22Rv1 (cell line): Measurements from ENCODE around the gene PRCC.

Experiments used
- H3K27ac ChIP-seq: fragments of 450-650 bp; 2 replicates; pipeline ENCODE4 v1.5.1; 2017
- ZFX ChIP-seq: fragments of 450-650 bp; IDR thresholded peaks from 2 replicates; pipeline ENCODE4 v1.6.1; 2017; ENCODE audit warnings: antibody characterized with exemption, borderline replicate concordance
- TF ChIP-seq, protein P1 (sequence below): fragments of 450-650 bp; IDR thresholded peaks from 2 replicates; pipeline ENCODE4 v1.5.1; 2017; ENCODE audit warnings: mild to moderate bottlenecking

PRCC gene

DNA sequence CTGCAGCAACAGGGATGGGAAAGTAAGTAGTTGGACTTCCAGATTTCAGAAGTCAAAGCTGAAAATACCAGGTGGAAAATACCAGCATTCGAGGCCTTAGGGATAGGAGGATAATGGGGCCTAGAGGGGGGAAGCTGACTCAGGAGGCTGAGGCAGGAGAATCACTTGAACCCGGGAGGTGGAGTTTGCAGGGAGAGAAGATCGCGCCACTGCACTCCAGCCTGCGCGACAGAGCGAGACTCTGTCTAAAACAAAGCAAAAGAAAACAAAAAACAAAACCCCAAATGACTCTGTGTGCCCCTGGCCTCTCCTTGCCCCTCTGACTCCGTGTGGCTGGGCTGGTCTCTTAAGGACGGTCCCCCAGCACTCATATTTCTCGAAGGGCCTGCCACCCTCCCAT is 46.0 kb downstream of the PRCC start:
- no peak for TF ChIP-seq ZFX
- TF ChIP-seq, protein P1, sequence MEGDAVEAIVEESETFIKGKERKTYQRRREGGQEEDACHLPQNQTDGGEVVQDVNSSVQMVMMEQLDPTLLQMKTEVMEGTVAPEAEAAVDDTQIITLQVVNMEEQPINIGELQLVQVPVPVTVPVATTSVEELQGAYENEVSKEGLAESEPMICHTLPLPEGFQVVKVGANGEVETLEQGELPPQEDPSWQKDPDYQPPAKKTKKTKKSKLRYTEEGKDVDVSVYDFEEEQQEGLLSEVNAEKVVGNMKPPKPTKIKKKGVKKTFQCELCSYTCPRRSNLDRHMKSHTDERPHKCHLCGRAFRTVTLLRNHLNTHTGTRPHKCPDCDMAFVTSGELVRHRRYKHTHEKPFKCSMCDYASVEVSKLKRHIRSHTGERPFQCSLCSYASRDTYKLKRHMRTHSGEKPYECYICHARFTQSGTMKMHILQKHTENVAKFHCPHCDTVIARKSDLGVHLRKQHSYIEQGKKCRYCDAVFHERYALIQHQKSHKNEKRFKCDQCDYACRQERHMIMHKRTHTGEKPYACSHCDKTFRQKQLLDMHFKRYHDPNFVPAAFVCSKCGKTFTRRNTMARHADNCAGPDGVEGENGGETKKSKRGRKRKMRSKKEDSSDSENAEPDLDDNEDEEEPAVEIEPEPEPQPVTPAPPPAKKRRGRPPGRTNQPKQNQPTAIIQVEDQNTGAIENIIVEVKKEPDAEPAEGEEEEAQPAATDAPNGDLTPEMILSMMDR = no peak
- no peak overlapping the region for H3K27ac ChIP-seq

DNA sequence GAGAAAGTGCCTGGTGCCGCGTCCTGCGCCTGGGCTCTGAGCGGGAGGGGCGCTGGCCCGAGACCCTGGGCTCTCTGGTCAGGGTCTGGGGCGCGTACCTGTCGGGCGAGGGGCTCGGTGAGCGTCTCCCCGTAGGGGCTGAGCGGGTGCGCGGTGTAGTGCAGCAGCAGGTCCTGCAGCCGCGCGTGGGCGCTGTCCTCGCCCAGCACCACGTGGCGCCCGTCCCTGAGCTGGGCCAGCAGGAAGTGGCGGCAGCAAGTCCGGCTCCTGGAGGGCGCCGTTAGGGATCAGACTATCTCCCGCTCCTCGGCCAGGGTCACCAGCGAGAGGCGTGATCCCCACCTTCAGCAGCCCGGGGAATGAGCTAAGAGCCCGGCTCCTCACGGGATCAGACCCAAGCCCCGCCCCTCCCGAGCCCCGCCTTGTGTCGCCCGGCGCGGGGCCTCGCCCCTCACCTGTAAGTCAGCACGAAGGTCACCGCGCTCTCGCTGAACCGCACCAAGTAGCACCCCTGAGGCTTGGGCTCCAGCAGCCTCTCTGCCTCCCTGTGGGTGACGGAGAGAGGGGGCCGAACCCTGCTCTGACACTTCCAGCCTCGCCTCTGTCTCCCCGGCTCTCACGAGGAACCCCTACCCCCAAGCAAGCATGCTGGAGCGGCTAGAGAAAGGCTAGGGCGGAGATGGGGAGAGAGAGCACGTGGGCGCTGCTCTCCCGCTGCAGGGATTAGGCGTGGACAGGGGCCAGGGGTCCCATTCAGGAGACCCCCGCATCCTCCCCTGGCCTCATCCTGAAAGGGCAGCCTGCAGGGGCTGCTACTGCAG is 46.6 kb downstream of the PRCC start:
- H3K27ac ChIP-seq = peak overlapping the region; percentile 15; the same call in 1 of the 2 replicates
- TF ChIP-seq, protein P1 = peak; percentile 96
- TF ChIP-seq ZFX = no peak

DNA sequence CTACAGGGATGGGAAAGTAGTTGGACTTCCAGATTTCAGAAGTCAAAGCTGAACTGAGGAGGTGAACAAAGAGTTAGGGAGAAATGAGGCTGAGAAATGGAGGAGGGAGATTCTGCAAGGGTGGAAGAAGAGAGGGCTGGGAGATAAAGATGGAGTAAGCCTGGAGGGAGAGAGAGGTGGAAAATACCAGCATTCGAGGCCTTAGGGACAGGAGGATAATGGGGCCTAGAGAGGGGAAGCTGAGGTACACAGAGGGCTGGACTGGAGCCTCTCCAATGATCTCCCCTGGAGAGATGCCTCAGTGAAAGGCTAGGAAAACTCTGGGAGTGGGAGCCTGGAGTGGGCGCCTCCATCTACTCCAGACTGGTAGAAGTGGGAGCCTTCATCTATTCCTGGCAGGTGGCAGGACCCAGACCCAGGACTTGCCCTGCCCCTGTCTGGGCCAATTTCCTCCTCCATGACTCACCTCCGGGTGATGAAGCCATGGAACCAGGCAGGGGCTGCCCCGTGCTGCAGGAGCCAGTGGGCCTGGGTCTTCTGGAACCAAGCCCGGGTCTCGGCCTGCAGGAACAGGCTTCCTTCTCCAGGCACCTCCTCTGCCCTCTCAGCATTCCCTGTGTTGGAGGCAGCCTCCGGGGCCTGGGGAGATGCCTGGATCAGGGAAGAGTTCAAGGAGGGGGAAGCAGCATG is 47.4 kb downstream of the PRCC start:
- H3K27ac ChIP-seq = no peak overlapping the region
- TF ChIP-seq, protein P1 = no peak
- no peak for TF ChIP-seq ZFX

DNA sequence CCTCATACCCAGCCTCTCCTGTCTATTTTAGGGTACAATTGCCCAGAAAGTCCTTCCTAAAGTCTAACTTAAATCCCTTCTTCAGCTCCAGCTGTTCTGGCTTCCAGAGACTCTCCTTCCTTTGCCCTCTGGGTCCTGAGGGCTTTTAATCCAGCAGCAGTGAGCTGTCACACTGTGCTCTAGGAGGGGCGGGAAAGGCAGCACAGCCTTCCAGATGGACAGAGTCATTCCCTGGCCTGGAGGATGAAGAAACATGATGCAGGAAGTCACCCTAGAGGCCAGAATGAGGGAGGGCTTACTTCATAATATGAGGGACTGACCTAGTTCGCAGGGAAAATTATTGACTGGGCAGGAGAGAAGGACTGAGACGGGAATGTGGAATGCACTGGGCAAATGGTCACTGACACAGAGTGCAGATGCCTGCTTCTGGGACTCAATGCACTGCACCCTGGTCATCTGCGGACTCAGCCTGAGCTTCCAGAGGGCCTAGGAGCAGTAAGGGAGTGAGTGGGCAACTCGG is 48.0 kb downstream of the PRCC start:
- H3K27ac ChIP-seq = no peak overlapping the region
- TF ChIP-seq ZFX = no peak
- TF ChIP-seq, protein P1 = no peak

DNA sequence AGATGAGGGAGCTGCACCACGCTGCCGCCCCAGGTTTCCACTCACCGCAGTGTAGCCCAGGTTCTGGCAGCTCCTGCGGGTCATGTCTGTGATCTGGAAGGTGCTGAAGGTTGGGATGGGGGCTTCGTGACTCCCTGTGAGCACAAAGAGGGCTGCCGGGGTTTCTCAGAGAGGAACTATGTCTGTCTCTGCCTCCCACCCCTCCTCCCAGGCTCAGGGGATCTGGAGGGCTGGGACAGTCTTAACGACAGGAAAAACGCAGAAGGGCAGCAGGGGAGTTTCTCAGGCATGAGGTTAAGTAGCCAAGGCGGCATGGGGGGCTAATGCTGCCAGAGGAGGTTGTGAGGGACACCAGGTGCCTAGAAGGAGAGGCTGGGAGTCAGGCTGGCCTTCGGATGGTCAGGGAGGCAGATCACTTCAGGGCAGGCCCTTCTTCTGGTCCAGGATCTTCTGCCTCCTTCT is 48.7 kb downstream of the PRCC start:
- H3K27ac ChIP-seq = no peak overlapping the region

DNA sequence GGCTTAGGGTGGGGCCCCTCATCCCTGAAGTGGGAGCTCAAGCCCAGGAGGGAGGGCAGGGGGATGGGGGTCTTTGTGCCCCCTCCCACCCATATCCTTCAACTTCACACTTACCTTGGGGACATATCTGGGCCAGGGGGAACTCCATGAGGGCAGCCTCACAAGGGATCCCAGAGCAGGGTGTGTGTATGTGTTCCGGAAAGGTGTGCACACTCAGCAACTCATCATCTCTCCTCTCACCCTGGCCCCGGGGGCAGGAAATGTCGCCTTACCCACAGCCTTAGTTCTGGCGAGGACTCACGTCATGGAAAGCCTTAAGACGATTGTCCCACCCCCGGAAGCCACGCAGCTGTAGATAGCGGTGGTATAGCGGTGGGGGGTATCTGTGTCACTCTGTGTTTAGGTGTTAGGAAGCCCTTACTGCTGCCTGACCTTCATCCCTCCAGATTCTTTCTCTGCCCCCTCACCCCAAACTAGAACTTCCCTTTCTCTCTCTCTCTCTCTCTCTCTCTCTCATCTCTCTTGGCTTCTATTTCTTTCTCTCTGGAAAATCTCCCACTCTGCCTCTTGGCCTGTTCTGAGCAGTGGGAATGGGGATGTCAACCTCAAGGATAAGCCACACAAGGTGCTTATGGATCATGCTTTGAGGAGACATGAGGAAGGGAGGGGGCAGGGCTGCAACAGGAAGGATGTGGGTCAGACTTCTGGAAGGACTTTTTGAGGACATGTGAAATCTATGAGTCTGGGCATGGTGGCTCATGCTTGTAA is 49.4 kb downstream of the PRCC start, which contains the start of gene SH2D2A:
TSS of gene SH2D2A (minus strand) at position 288 of the 768 bp plus-strand sequence. CDS start at position 148, 140 bp downstream.
- TF ChIP-seq ZFX = no peak
- TF ChIP-seq, protein P1 = no peak
- H3K27ac ChIP-seq = no peak within 1 kb of the TSS

More for the DNA sequence above, 48.7 kb downstream of the PRCC start:
- TF ChIP-seq, protein P1 = no peak
- TF ChIP-seq ZFX = no peak
